OCI-LY3 (cell line): ENCODE data around the gene LRRC14B.

Experiments used
- H2AFZ ChIP-seq: fragments of 200-600, 300-600 bp; shearing (Covaris generic); 2 replicates; pipeline ENCODE4 v1.6.0; 2014; ENCODE audit warnings: antibody characterized with exemption, low read depth, low read length
- H3K27ac ChIP-seq: fragments of 200-600, 300-600 bp; sonication (generic); 2 replicates; pipeline ENCODE4 v1.5.1; 2014; ENCODE audit warnings: mild to moderate bottlenecking, low read length, moderate library complexity, mixed read lengths
- H3K27me3 ChIP-seq: fragments of 200-600, 300-600 bp; sonication (generic); 2 replicates; pipeline ENCODE4 v1.6.1; 2014; ENCODE audit warnings: low read depth, low read length, mixed read lengths
- H3K36me3 ChIP-seq: fragments of 200-600, 300-600 bp; sonication (generic); replicated peaks from 2 replicates; pipeline ENCODE3; 2014; ENCODE audit warnings: low read depth, low read length, mixed read lengths
- H3K4me1 ChIP-seq: fragments of 300-600, 200-600 bp; sonication (generic); 2 replicates; pipeline ENCODE4 v1.6.1; 2014; ENCODE audit warnings: low read length, mixed read lengths
- H3K4me2 ChIP-seq: fragments of 200-600, 300-600 bp; sonication (generic); 2 replicates; pipeline ENCODE4 v1.6.1; 2014; ENCODE audit warnings: low read length, mixed read lengths
- H3K4me3 ChIP-seq: fragments of 300-600, 200-600 bp; sonication (generic); 2 replicates; pipeline ENCODE4 v1.5.1; 2014; ENCODE audit warnings: antibody characterized with exemption, mild to moderate bottlenecking, low read length, moderate library complexity
- H3K79me2 ChIP-seq: fragments of 300-600, 200-600 bp; shearing (Covaris generic); 2 replicates; pipeline ENCODE4 v1.6.1; 2014; ENCODE audit warnings: mild to moderate bottlenecking, low read length, mixed read lengths
- H3K9ac ChIP-seq: fragments of 300-600, 200-600 bp; shearing (Covaris generic); 2 replicates; pipeline ENCODE4 v1.6.0; 2014; ENCODE audit warnings: mild to moderate bottlenecking, low read length, moderate library complexity
- H3K9me3 ChIP-seq: fragments of 200-600, 300-600 bp; shearing (Covaris generic); 2 replicates; pipeline ENCODE4 v1.6.1; 2014; ENCODE audit warnings: low read length, mixed read lengths; ENCODE audit not compliant: insufficient read depth
- H4K20me1 ChIP-seq: fragments of 200-600, 300-600 bp; sonication (generic); 2 replicates; pipeline ENCODE4 v1.6.1; 2016; ENCODE audit warnings: low read length, mixed read lengths; ENCODE audit not compliant: insufficient read depth
- EZH2phosphoT487 ChIP-seq: fragments of 200-600 bp; shearing (Covaris generic); IDR thresholded peaks from 2 replicates; pipeline ENCODE4 v1.6.1; 2018; ENCODE audit warnings: antibody characterized with exemption, mixed run types, low read depth
- TF ChIP-seq, protein P1 (sequence below): fragments of 200-600, 300-600 bp; sonication (generic); IDR thresholded peaks from 2 replicates; pipeline ENCODE4 v1.5.1; 2014; ENCODE audit warnings: antibody characterized with exemption, low read length, low read depth

LRRC14B gene

DNA sequence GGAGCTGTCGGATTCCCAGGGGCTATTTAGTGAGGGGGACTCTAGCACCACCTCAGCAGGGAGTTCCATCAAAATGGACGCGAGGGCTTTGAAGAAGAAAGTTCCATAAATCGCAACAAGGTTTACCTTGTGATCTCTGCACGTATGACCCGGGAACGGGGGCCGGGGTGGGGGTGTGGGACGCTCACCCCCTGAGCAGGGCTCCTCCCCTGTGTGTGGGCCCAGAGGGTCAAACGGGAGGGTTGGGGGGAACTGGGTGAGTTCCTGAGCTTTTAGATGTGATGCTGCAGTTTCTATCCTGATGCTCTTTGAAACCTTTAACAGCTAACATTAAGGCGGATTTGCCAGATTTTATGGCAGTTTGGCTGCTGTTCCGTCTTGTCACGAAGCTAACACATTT lies 18.9 kb upstream of the LRRC14B start:
- Histone ChIP-seq H3K4me1 (no peaks in the 10 kb centered on the region), H3K27ac (no peak overlapping the region), H3K79me2 (no peaks in the 10 kb centered on the region), H3K9ac (no peak overlapping the region), H3K9me3 (no peaks in the 10 kb centered on the region), H3K36me3 (no peaks in the 10 kb centered on the region), H3K27me3 (no peaks in the 10 kb centered on the region), H2AFZ (no peak overlapping the region), H3K4me3 (no peak overlapping the region), H3K4me2 (no peak overlapping the region), H4K20me1 (no peaks in the 10 kb centered on the region)
- no peak for TF ChIP-seq EZH2phosphoT487
- TF ChIP-seq, protein P1, sequence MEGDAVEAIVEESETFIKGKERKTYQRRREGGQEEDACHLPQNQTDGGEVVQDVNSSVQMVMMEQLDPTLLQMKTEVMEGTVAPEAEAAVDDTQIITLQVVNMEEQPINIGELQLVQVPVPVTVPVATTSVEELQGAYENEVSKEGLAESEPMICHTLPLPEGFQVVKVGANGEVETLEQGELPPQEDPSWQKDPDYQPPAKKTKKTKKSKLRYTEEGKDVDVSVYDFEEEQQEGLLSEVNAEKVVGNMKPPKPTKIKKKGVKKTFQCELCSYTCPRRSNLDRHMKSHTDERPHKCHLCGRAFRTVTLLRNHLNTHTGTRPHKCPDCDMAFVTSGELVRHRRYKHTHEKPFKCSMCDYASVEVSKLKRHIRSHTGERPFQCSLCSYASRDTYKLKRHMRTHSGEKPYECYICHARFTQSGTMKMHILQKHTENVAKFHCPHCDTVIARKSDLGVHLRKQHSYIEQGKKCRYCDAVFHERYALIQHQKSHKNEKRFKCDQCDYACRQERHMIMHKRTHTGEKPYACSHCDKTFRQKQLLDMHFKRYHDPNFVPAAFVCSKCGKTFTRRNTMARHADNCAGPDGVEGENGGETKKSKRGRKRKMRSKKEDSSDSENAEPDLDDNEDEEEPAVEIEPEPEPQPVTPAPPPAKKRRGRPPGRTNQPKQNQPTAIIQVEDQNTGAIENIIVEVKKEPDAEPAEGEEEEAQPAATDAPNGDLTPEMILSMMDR, result no peak

DNA sequence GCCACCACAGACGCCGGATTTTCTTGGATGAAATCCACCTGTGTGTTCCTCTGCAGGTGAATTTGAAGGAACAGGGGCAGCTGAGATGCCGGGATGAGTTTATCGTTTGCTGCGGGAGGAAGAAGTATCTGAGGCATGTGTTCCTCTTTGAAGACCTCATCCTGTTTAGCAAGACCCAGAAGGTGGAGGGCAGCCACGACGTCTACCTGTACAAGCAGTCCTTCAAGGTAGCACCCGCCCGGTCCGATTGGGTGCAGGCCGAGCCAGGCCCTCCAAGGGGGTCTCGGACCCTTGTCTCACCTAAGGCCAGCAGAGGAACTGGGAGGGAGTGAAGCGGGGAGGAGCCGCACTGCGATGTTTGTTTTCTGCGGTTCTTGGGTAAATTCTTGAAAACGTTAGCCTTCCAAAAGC lies 18.4 kb upstream of the LRRC14B start:
- no peak overlapping the region for H3K9ac ChIP-seq
- no peak overlapping the region for H2AFZ ChIP-seq
- H3K36me3 ChIP-seq, result no peaks in the 10 kb centered on the region
- no peak overlapping the region for H3K4me3 ChIP-seq
- no peak overlapping the region for H3K4me2 ChIP-seq
- no peak overlapping the region for H3K27ac ChIP-seq
- no peaks in the 10 kb centered on the region for H3K4me1 ChIP-seq
- H3K79me2 ChIP-seq, result no peaks in the 10 kb centered on the region
- H3K27me3 ChIP-seq, result no peaks in the 10 kb centered on the region
- no peaks in the 10 kb centered on the region for H4K20me1 ChIP-seq
- no peak for TF ChIP-seq EZH2phosphoT487
- TF ChIP-seq, protein P1, result no peak
- no peaks in the 10 kb centered on the region for H3K9me3 ChIP-seq

DNA sequence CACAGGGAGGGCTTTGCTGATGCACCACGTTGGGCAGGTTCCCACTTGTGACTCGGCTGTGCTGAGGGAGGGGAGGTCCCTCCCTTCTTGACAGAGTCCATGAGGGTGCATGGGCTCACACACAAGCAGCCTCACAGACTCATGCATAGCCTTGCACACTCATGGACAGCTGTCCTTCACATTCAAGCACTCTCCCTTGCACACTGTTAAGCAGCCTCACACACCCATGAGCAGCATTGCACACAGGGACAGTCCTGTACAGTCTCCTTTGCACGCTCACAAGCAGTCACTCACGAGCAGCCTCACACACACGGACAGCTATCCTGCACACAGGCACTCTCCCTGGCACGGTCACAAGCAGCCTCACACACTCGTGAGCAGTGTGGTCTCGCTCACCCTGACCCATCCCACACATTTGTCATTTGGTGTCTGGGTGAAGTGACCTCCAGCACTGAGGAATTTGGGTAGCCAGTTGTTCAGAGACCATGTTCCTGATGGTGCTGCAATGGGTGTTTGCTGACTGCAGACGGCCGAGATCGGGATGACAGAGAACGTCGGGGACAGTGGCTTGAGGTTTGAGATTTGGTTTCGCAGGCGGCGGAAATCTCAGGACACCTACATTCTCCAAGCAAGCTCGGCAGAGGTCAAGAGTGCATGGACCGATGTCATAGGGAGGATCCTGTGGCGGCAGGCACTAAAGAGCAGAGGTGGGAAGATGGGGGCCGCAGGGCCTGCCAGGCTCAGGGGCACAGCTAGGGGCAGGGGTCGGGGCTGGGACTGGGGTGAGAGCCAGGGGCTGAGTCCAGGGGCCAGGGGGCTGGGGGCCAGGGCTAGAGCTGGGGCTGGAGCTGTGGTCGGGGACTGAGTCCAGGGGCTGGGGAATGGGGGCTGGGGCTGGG lies 17.7 kb upstream of the LRRC14B start:
- Histone ChIP-seq H3K4me1 (no peaks in the 10 kb centered on the region), H4K20me1 (no peaks in the 10 kb centered on the region), H3K9ac (no peak overlapping the region), H3K79me2 (no peaks in the 10 kb centered on the region), H3K4me2 (no peak overlapping the region), H3K36me3 (no peaks in the 10 kb centered on the region), H3K27ac (no peak overlapping the region), H3K4me3 (no peak overlapping the region), H3K27me3 (no peaks in the 10 kb centered on the region), H3K9me3 (no peaks in the 10 kb centered on the region), H2AFZ (no peak overlapping the region)
- no peak for TF ChIP-seq EZH2phosphoT487
- TF ChIP-seq, protein P1, result no peak

DNA sequence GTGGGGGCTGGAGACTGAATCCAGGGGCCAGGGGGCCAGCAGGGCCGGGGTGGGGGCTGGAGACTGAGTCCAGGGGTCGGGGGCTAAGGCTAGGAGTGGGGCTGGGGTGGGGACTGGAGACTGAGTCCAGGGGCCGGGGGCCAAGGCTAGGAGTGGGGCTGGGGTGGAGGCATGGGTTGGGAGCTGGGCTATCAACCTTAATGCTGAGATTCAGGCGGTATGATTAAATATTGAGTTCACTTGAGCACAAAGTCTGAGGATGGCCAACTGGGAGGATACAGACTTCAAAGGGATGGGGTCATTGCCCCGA lies 17.0 kb upstream of the LRRC14B start:
- Histone ChIP-seq H3K27me3 (no peaks in the 10 kb centered on the region), H2AFZ (no peak overlapping the region), H3K36me3 (no peaks in the 10 kb centered on the region), H4K20me1 (no peaks in the 10 kb centered on the region), H3K27ac (no peak overlapping the region), H3K4me1 (no peaks in the 10 kb centered on the region), H3K9me3 (no peaks in the 10 kb centered on the region), H3K79me2 (no peaks in the 10 kb centered on the region), H3K4me3 (no peak overlapping the region), H3K4me2 (no peak overlapping the region), H3K9ac (no peak overlapping the region)
- TF ChIP-seq, protein P1, result no peak
- TF ChIP-seq EZH2phosphoT487, result no peak
